GM12865 (cell line): ENCODE data around the gene OCA2.

ENCODE experiments used
- DNase-seq: peaks from one replicate; pipeline ENCODE4 v3.0.0; 2010; ENCODE audit warnings: low read depth
- H3K4me3 ChIP-seq: 2 replicates; pipeline ENCODE4 v1.5.1; 2011; ENCODE audit warnings: mild to moderate bottlenecking, low read depth, low read length, control low read depth
- CTCF ChIP-seq: IDR thresholded peaks from 2 replicates; pipeline ENCODE4 v1.5.1; 2011; ENCODE audit warnings: low read length, control low read depth, low read depth, inconsistent platforms; ENCODE audit not compliant: insufficient read depth; ENCODE audit errors: missing control alignments

Gene OCA2

GRCh38 chr15:27743638-27744037 lies 355.5 kb downstream of the OCA2 start:
- TF ChIP-seq CTCF, result no peak
- H3K4me3 ChIP-seq, result no peak overlapping the region
- DNase-seq, result no peak

- DNase-seq, result no peak
- no peak overlapping the region for H3K4me3 ChIP-seq
- no peak for TF ChIP-seq CTCF
These were observed 356.2 kb downstream of the OCA2 start for GRCh38 chr15:27742751-27743477.

GRCh38 chr15:27741226-27741860 lies 357.8 kb downstream of the OCA2 start:
- no peak for TF ChIP-seq CTCF
- DNase-seq, result no peak
- H3K4me3 ChIP-seq, result no peak overlapping the region

GRCh38 chr15:27734785-27735495 lies 364.2 kb downstream of the OCA2 start:
- no peak for TF ChIP-seq CTCF

GRCh38 chr15:27731776-27732175 lies 367.3 kb downstream of the OCA2 start:
- no peak for TF ChIP-seq CTCF
- no peak overlapping the region for H3K4me3 ChIP-seq
- no peak for DNase-seq

More at GRCh38 chr15:27734785-27735495, 364.2 kb downstream of the OCA2 start:
- DNase-seq, result no peak
- H3K4me3 ChIP-seq, result no peak overlapping the region

- TF ChIP-seq CTCF, result no peak
- H3K4me3 ChIP-seq, result no peak overlapping the region
- DNase-seq, result no peak
These were observed 368.2 kb downstream of the OCA2 start for GRCh38 chr15:27730868-27731267.

- TF ChIP-seq CTCF, result no peak
- no peak for DNase-seq
- no peak overlapping the region for H3K4me3 ChIP-seq
These were observed 373.4 kb downstream of the OCA2 start for GRCh38 chr15:27725731-27726130.
